H1 (cell line): ENCODE data around the gene FAM53A. TPM values are rescaled to one million over a fixed set of nuclear protein-coding genes. Genes with fewer than 3 reads are reported as not detected.

Experiments used
- CTBP2 ChIP-seq: IDR thresholded peaks from 2 replicates; pipeline ENCODE4 v1.7.0; 2011; ENCODE audit warnings: borderline replicate concordance, mild to moderate bottlenecking, moderate library complexity, mixed read lengths, low read length; ENCODE audit not compliant: insufficient read depth, insufficient read length
- RAD21 ChIP-seq, 2 experiments: IDR thresholded peaks in 1 of 2; conservative IDR thresholded peaks in 1 of 2; 2 replicates each; pipeline ENCODE4 v1.6.1; 2011; ENCODE audit warnings: low read depth in 2 of 2, low read length in 2 of 2, improper control_type of control experiment in 1 of 2, inconsistent platforms in 1 of 2, mild to moderate bottlenecking in 1 of 2, moderate library complexity in 1 of 2
- polyA plus RNA-seq, 7 experiments: library from polyadenylated mRNA; depleted of rRNA in 3 of 7; stranded (reverse) in 5 of 7; unstranded in 2 of 7; fragments of >200 nt in 5 of 7; fragments of 200-250 nt in 2 of 7; gene quantifications; 1 replicate in 5 of 7; 2 replicates in 1 of 7; 4 replicates in 1 of 7; pipeline versions ENCODE4 v1.2.1 to v1.2.3, GENCODE V29; 2011 to 2013; ENCODE audit warnings: missing spikeins in 2 of 7, mixed read lengths in 2 of 7
- total RNA-seq: library from RNA; stranded (reverse); fragmentation: NEBNext Ultra II Directional; extraction: Animal tissue kit (Norgen Biotek cat#: 25700); gene quantifications from 2 replicates; pipeline ENCODE4 v1.2.1, GENCODE V29; 2021
- TF ChIP-seq, protein P1 (sequence below): IDR thresholded peaks from 2 replicates; pipeline ENCODE4 v1.6.1; 2012; ENCODE audit warnings: low read length, inconsistent platforms

FAM53A gene
- total and polyA plus RNA-seq, 2 of the 8 experiments (the other 6 are each of a cell fraction or from before 2014, with no cell fraction given): 1.9 to 2.0 TPM

DNA sequence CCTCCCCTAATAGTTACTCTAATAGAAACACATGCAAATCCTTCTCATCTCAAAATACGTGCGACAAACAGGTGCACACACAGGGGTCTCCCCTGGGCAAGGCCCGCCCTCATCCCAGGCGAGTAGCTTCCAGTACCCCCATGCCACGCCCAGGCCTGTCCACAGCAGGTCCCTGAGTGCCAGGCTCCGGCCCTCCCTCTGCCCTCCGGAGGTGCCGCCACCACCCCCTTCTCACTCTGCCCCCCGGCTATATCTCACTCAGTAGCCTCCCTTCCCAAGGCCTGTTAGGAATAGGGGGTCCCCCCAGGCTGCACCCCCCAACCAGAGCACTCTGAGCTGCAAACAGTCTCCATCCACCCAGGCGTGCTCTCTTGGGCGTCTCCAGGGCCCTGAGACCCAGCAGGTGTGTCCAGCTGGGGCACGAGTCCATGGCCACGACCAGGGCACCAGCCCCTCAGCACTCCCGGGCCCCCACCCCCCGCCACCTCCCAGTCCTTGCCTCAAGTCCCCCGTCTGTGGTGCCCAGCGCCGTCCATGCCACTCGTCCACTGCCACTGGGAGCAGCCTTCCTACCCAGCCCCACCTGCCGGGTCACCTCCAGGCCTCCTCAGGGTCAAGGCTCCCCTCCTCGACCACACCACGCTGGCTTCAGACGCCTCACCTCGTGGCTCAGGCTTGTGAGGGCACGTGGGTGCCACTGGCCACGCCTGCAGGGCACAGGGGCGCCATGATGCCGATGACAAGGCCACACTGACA is 41.7 kb downstream of the FAM53A start (continued):
- TF ChIP-seq, protein P1, sequence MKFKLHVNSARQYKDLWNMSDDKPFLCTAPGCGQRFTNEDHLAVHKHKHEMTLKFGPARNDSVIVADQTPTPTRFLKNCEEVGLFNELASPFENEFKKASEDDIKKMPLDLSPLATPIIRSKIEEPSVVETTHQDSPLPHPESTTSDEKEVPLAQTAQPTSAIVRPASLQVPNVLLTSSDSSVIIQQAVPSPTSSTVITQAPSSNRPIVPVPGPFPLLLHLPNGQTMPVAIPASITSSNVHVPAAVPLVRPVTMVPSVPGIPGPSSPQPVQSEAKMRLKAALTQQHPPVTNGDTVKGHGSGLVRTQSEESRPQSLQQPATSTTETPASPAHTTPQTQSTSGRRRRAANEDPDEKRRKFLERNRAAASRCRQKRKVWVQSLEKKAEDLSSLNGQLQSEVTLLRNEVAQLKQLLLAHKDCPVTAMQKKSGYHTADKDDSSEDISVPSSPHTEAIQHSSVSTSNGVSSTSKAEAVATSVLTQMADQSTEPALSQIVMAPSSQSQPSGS: no peak
- no peak for TF ChIP-seq RAD21 (IDR thresholded peaks at IDR 0.05 in 1 of 2, conservative IDR thresholded peaks at IDR 0.05 in 1 of 2; ENCODE audit: low read depth in 2 of 2, low read length in 2 of 2)
- TF ChIP-seq CTBP2: no peak
